OCI-LY1 (cell line): Measurements from ENCODE around the gene PDK1.

Source experiments
- H2AFZ ChIP-seq: fragments of 200-600 bp; sonication (generic), shearing (Covaris generic); 2 replicates; pipeline ENCODE4 v1.6.0; 2014; ENCODE audit warnings: antibody characterized with exemption, mild to moderate bottlenecking, low read length
- H3F3A ChIP-seq: fragments of 200-600 bp; sonication (generic), shearing (Covaris generic); 2 replicates; pipeline ENCODE4 v1.6.0; 2014; ENCODE audit warnings: mild to moderate bottlenecking, antibody characterized with exemption, low read length, moderate library complexity; ENCODE audit not compliant: insufficient read depth
- H3K27ac ChIP-seq: fragments of 200-600 bp; sonication (generic); 2 replicates; pipeline ENCODE4 v1.5.1; 2014; ENCODE audit warnings: low read length, mixed run types, mild to moderate bottlenecking, low read depth; ENCODE audit not compliant: poor library complexity, severe bottlenecking
- H3K27me3 ChIP-seq: fragments of 200-600 bp; sonication (generic); 2 replicates; pipeline ENCODE4 v1.6.0; 2014; ENCODE audit warnings: antibody characterized with exemption, mild to moderate bottlenecking, low read length, moderate library complexity; ENCODE audit not compliant: insufficient read depth
- H3K36me3 ChIP-seq: fragments of 200-600 bp; sonication (generic); 2 replicates; pipeline ENCODE4 v1.6.1; 2014; ENCODE audit warnings: mild to moderate bottlenecking, antibody characterized with exemption, low read length, moderate library complexity, mixed read lengths; ENCODE audit not compliant: insufficient read depth
- H3K4me1 ChIP-seq: fragments of 200-600 bp; sonication (generic); 2 replicates; pipeline ENCODE4 v1.5.1; 2014; ENCODE audit warnings: mild to moderate bottlenecking, low read length, moderate library complexity; ENCODE audit not compliant: insufficient read depth, severe bottlenecking
- H3K4me2 ChIP-seq: fragments of 200-600 bp; sonication (generic), shearing (Covaris generic); 2 replicates; pipeline ENCODE4 v1.6.1; 2014; ENCODE audit warnings: low read length
- H3K4me3 ChIP-seq: fragments of 200-600 bp; sonication (generic); 2 replicates; pipeline ENCODE4 v1.5.1; 2014; ENCODE audit warnings: low read length, low read depth, mild to moderate bottlenecking, mixed read lengths; ENCODE audit not compliant: poor library complexity, severe bottlenecking
- H3K79me2 ChIP-seq: fragments of 200-600 bp; shearing (Covaris generic); 2 replicates; pipeline ENCODE4 v1.6.1; 2016; ENCODE audit warnings: mixed run types, low read length, mixed read lengths; ENCODE audit not compliant: insufficient read depth
- H3K9ac ChIP-seq: fragments of 200-600 bp; sonication (generic), shearing (Covaris generic); 2 replicates; pipeline ENCODE4 v1.6.1; 2014; ENCODE audit warnings: mild to moderate bottlenecking, low read length, mixed read lengths
- H3K9me2 ChIP-seq: fragments of 200-600 bp; sonication (generic), shearing (Covaris generic); 2 replicates; pipeline ENCODE4 v1.6.1; 2014; ENCODE audit warnings: low read depth, mild to moderate bottlenecking, low read length, mixed read lengths
- H3K9me3 ChIP-seq: fragments of 200-600 bp; shearing (Covaris generic); 2 replicates; pipeline ENCODE4 v1.6.1; 2014; ENCODE audit warnings: low read length, mixed read lengths
- H4K20me1 ChIP-seq: fragments of 200-600 bp; sonication (generic), shearing (Covaris generic); 2 replicates; pipeline ENCODE4 v1.6.0; 2016; ENCODE audit warnings: mild to moderate bottlenecking, low read length; ENCODE audit not compliant: insufficient read depth
- CTCF ChIP-seq: fragments of 200-600 bp; sonication (generic), shearing (Covaris generic); IDR thresholded peaks from 2 replicates; pipeline ENCODE4 v1.5.1; 2017; ENCODE audit warnings: mild to moderate bottlenecking, antibody characterized with exemption, low read length, moderate library complexity, mixed read lengths
- EZH2 ChIP-seq: fragments of 200-600 bp; sonication (generic), shearing (Covaris generic); IDR thresholded peaks from 2 replicates; pipeline ENCODE4 v1.8.0; 2017; ENCODE audit warnings: borderline replicate concordance, mixed run types, mild to moderate bottlenecking, antibody characterized with exemption, low read length, moderate library complexity, mixed read lengths

Gene PDK1

GRCh38 chr2:172617115-172617514, 61.2 kb downstream of the PDK1 start:
- Histone ChIP-seq H3K4me1 (no peaks in the 10 kb centered on the region), H3K79me2 (no peaks in the 10 kb centered on the region), H2AFZ (no peak overlapping the region), H3K27ac (no peak overlapping the region), H3K4me3 (no peak overlapping the region), H4K20me1 (no peaks in the 10 kb centered on the region), H3K9me2 (no peaks in the 10 kb centered on the region), H3K4me2 (no peak overlapping the region), H3K9ac (no peak overlapping the region), H3K9me3 (no peaks in the 10 kb centered on the region), H3K27me3 (no peaks in the 10 kb centered on the region), H3K36me3 (no peaks in the 10 kb centered on the region; the same call in 1 of the 2 replicates), H3F3A (no peaks in the 10 kb centered on the region)
- TF ChIP-seq EZH2 (no peak), CTCF (no peak)

- no peaks in the 10 kb centered on the region for H3K9me2 ChIP-seq
- H3K4me2 ChIP-seq: no peak overlapping the region
- H3K27me3 ChIP-seq: no peaks in the 10 kb centered on the region
- H2AFZ ChIP-seq: no peak overlapping the region
- no peaks in the 10 kb centered on the region for H3K9me3 ChIP-seq
- no peaks in the 10 kb centered on the region for H3K36me3 ChIP-seq
- H3K4me1 ChIP-seq: no peaks in the 10 kb centered on the region
- no peak overlapping the region for H3K27ac ChIP-seq
- H3K4me3 ChIP-seq: no peak overlapping the region
- no peaks in the 10 kb centered on the region for H4K20me1 ChIP-seq
- no peak for TF ChIP-seq EZH2
- no peak for TF ChIP-seq CTCF
- no peaks in the 10 kb centered on the region for H3K79me2 ChIP-seq
- no peak overlapping the region for H3K9ac ChIP-seq
- no peaks in the 10 kb centered on the region for H3F3A ChIP-seq
Measured at GRCh38 chr2:172623249-172623965, 67.5 kb downstream of the PDK1 start.

- no peak for TF ChIP-seq EZH2
- TF ChIP-seq CTCF: no peak
- Histone ChIP-seq H3K27me3 (no peaks in the 10 kb centered on the region), H3K9ac (no peak overlapping the region), H3K36me3 (no peaks in the 10 kb centered on the region), H3K79me2 (no peaks in the 10 kb centered on the region), H3K4me1 (no peaks in the 10 kb centered on the region), H3K9me3 (no peaks in the 10 kb centered on the region), H3K27ac (no peak overlapping the region), H3F3A (no peaks in the 10 kb centered on the region), H3K4me2 (no peak overlapping the region), H2AFZ (no peak overlapping the region), H3K4me3 (no peak overlapping the region), H4K20me1 (no peaks in the 10 kb centered on the region), H3K9me2 (no peaks in the 10 kb centered on the region)
Measured at GRCh38 chr2:172624996-172625395, 69.1 kb downstream of the PDK1 start.
